HEK293 (cell line): Measurements from ENCODE around the gene TET2.

Experiments used
- CTCF ChIA-PET: fragments of 350-600 bp; formaldehyde crosslinking; extraction: SDS; loops from one replicate; lab custom pipeline; 2021; ENCODE audit warnings: antibody characterized with exemption; lab: Yijun Ruan, JAX
- POLR2A ChIA-PET: fragments of 300-600 bp; formaldehyde crosslinking; extraction: SDS; loops from one replicate; lab custom pipeline; 2020; ENCODE audit warnings: antibody characterized with exemption, inconsistent platforms; lab: Yijun Ruan, JAX
- H3K27ac ChIP-seq: fragments of 200-500 bp; sonication (Bioruptor generic); 2 replicates; pipeline ENCODE4 v1.5.1; 2014; ENCODE audit warnings: low read depth, low read length, control low read depth, inconsistent platforms; ENCODE audit errors: extremely low read depth
- H3K36me3 ChIP-seq, 2 experiments: fragments of 200-500 bp in 1 of 2; sonication (Bioruptor generic) in 1 of 2; 1 replicate in 1 of 2; 2 replicates in 1 of 2; pipeline ENCODE4 v1.5.1; 2014 to 2017; ENCODE audit warnings: inconsistent platforms in 2 of 2, low read length in 2 of 2; ENCODE audit not compliant: control insufficient read depth in 2 of 2, insufficient read depth in 1 of 2
- H3K4me1 ChIP-seq: fragments of 200-500 bp; sonication (Bioruptor generic); 2 replicates; pipeline ENCODE4 v1.5.1; 2014; ENCODE audit warnings: mild to moderate bottlenecking, low read length, inconsistent platforms; ENCODE audit not compliant: control insufficient read depth, insufficient read depth
- H3K4me3 ChIP-seq: 2 replicates; pipeline ENCODE4 v1.5.1; 2011; ENCODE audit warnings: low read depth, mild to moderate bottlenecking, control low read depth, low read length, moderate library complexity
- H3K9me3 ChIP-seq: fragments of 200-500 bp; sonication (Bioruptor generic); 2 replicates; pipeline ENCODE4 v1.5.1; 2014; ENCODE audit warnings: low read depth, low read length, inconsistent platforms; ENCODE audit not compliant: control insufficient read depth, insufficient read depth
- BCL11A ChIP-seq: fragments of 450-650 bp; formaldehyde crosslinking; IDR thresholded peaks from 2 replicates; pipeline ENCODE4 v1.5.1; 2016; ENCODE audit warnings: low read depth, missing biosample characterization, missing genetic modification characterization
- EGR2 ChIP-seq: fragments of 450-650 bp; formaldehyde crosslinking; IDR thresholded peaks from 2 replicates; pipeline ENCODE4 v1.5.1; 2016; ENCODE audit warnings: low read depth, missing biosample characterization, missing genetic modification characterization
- FEZF1 ChIP-seq: fragments of 450-650 bp; formaldehyde crosslinking; IDR thresholded peaks from 2 replicates; pipeline ENCODE4 v1.5.1; 2016; ENCODE audit warnings: missing biosample characterization, missing genetic modification characterization
- GFI1B ChIP-seq: fragments of 450-650 bp; formaldehyde crosslinking; IDR thresholded peaks from 2 replicates; pipeline ENCODE4 v1.5.1; 2016; ENCODE audit warnings: missing biosample characterization, missing genetic modification characterization
- KLF1 ChIP-seq: fragments of 450-650 bp; formaldehyde crosslinking; IDR thresholded peaks from 2 replicates; pipeline ENCODE4 v1.5.1; 2016; ENCODE audit warnings: missing biosample characterization, missing genetic modification characterization
- PRDM6 ChIP-seq: fragments of 450-650 bp; formaldehyde crosslinking; IDR thresholded peaks from 2 replicates; pipeline ENCODE4 v1.5.1; 2017; ENCODE audit warnings: missing biosample characterization, missing genetic modification characterization
- RBAK ChIP-seq: fragments of 450-650 bp; formaldehyde crosslinking; IDR thresholded peaks from 2 replicates; pipeline ENCODE4 v1.5.1; 2016; ENCODE audit warnings: missing biosample characterization, missing genetic modification characterization
- ZBTB7A ChIP-seq: fragments of 450-650 bp; formaldehyde crosslinking; IDR thresholded peaks from 2 replicates; pipeline ENCODE4 v1.5.1; 2016; ENCODE audit warnings: low read depth, missing biosample characterization, missing genetic modification characterization
- ZNF174 ChIP-seq: fragments of 450-650 bp; formaldehyde crosslinking; IDR thresholded peaks from 2 replicates; pipeline ENCODE4 v1.5.0; 2017; ENCODE audit warnings: missing biosample characterization, mild to moderate bottlenecking, missing genetic modification characterization
- ZNF211 ChIP-seq: fragments of 450-650 bp; formaldehyde crosslinking; IDR thresholded peaks from 2 replicates; pipeline ENCODE4 v1.5.1; 2016; ENCODE audit warnings: low read depth, missing biosample characterization, missing genetic modification characterization
- ZNF561 ChIP-seq: fragments of 450-650 bp; IDR thresholded peaks from 2 replicates; pipeline ENCODE4 v1.5.1; 2018; ENCODE audit warnings: missing biosample characterization, missing genetic modification characterization, borderline replicate concordance
- ZNF707 ChIP-seq: fragments of 450-650 bp; formaldehyde crosslinking; IDR thresholded peaks from 2 replicates; pipeline ENCODE4 v1.5.1; 2016; ENCODE audit warnings: missing biosample characterization, missing genetic modification characterization
- ZSCAN4 ChIP-seq: fragments of 450-650 bp; formaldehyde crosslinking; IDR thresholded peaks from 2 replicates; pipeline ENCODE4 v1.5.1; 2017; ENCODE audit warnings: missing biosample characterization, missing genetic modification characterization

TET2 gene

GRCh38 chr4:105327956-105328355 lies 181.3 kb downstream of the TET2 start (continued):
- TF ChIP-seq ZNF707 (tag by site-specific recombination) (no peak), RBAK (tag by site-specific recombination) (no peak), FEZF1 (tag by site-specific recombination) (no peak), KLF1 (no peak), BCL11A (tag by site-specific recombination) (no peak), ZNF561 (no peak), ZNF211 (tag by site-specific recombination) (no peak), ZBTB7A (no peak), ZNF174 (tag by site-specific recombination) (no peak), ZSCAN4 (tag by site-specific recombination) (no peak), EGR2 (tag by site-specific recombination) (no peak)

DNA sequence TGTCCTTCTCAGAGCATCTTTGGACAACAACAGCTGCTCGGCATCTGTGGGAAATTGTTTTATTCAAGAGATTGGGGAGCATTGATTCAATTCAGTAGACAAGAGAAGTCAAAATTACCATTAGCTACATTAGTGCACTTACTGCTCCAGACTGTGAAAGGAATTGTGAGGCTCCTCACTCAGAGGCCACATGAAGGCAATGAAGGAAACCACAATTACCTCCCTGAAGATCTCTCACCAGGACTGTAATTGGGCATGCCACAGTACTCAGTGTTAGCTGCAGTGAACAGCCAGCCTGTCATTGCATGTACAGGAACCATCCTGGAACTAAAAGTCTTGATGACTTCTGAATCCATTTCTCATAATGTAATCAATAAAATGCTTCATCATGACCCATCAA lies 182.4 kb downstream of the TET2 start:
- no peaks in the 10 kb centered on the region for H3K36me3 ChIP-seq
- H3K4me3 ChIP-seq: no peak overlapping the region
- no peak overlapping the region for H3K27ac ChIP-seq
- H3K9me3 ChIP-seq: no peaks in the 10 kb centered on the region
- TF ChIP-seq PRDM6 (tag by site-specific recombination): no peak
- no peak for TF ChIP-seq GFI1B (tag by site-specific recombination)
- POLR2A ChIA-PET: no interaction called here
- CTCF ChIA-PET: interaction anchor here (0.5 to 1.1 kb wide), 2 partner anchors 162 to 189 kb away, joined by 4 read pairs; no protein-coding TSS in a partner anchor
- H3K4me1 ChIP-seq: no peaks in the 10 kb centered on the region
